ENCODE measurements around the gene TMX4. TPM values are rescaled to one million over a fixed set of nuclear protein-coding genes. Genes with fewer than 3 reads are reported as not detected.
"Not testable (repeated sequence)": the region's sequence is repeated elsewhere in the genome, so short reads cannot be mapped to it uniquely, and the experiment has no call there.

TMX4 gene
- total RNA-seq, 4 donors from 2014 or later = 44.7 to 71.7 (median 56.3) TPM

DNA sequence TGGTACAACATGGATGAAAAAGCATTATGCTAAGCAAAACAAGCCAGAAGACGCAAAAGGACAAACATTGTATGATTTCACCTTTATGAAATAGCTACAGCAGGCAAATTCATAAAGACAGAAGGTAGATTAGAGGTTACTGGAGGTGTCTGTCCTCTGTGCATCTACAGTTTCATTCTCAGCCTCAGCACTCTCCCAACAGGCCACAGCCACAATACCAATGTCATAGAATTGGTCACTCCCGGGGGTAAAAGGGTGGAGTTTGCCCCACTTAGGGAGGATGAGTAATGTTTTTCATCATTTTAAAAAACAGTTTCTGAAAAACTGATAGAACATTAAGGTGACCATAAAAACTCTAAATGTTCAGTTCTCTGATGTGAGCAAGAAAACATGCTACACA is 17.2 kb upstream of the TMX4 start:
- no peak overlapping the region for H3K4me3 ChIP-seq
- no peaks in the 10 kb centered on the region for H3K4me1 ChIP-seq
- 87 to 94% methylated on average over 2 of the region's 2 CpGs for WGBS, 2 donors
- no peak for DNase-seq (ENCODE audit: low spot score in 2 of 2)
- no peaks in the 10 kb centered on the region for H3K27me3 ChIP-seq
- H3K36me3 ChIP-seq = no peaks in the 10 kb centered on the region
- no peak overlapping the region for H3K27ac ChIP-seq
- TF ChIP-seq, protein P1, sequence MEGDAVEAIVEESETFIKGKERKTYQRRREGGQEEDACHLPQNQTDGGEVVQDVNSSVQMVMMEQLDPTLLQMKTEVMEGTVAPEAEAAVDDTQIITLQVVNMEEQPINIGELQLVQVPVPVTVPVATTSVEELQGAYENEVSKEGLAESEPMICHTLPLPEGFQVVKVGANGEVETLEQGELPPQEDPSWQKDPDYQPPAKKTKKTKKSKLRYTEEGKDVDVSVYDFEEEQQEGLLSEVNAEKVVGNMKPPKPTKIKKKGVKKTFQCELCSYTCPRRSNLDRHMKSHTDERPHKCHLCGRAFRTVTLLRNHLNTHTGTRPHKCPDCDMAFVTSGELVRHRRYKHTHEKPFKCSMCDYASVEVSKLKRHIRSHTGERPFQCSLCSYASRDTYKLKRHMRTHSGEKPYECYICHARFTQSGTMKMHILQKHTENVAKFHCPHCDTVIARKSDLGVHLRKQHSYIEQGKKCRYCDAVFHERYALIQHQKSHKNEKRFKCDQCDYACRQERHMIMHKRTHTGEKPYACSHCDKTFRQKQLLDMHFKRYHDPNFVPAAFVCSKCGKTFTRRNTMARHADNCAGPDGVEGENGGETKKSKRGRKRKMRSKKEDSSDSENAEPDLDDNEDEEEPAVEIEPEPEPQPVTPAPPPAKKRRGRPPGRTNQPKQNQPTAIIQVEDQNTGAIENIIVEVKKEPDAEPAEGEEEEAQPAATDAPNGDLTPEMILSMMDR (IDR thresholded peaks at IDR 0.05) = no peak
- TF ChIP-seq EP300 (IDR thresholded peaks at IDR 0.05) = no peak
- no peak for TF ChIP-seq POLR2A (IDR thresholded peaks at IDR 0.05)
- H3K9me3 ChIP-seq = no peaks in the 10 kb centered on the region

DNA sequence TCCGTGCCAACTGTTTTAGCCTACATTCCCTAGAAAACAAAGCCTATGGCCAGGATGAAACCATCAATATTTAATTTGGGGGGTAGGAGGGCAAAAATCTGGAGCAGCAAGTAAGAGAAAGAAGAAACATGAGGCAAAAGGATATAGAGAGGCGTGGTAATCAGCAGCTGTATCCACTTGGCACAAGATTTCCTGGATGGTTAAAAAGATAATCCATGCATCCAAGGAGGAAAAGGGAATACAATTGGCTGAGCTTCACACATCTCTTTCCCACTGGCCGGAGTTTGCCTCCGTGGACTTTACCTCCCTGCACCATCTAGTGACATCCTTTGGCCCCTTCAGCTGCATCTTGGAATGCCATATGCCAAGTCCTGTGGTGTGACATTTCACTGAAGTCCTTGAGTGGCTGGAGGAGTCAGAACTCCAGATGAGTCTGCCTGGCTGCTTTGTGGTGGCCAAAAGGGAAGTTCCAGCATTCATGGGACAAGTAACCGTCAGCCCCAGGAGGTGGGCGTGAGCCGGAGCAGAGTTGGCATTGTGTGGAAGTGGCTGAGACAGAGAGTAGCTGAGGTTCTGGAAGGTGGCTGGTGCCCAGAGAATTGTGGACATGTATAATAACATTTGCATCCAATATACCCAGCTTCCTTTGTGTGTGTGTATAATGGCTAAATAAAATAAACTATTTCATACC is 13.7 kb upstream of the TMX4 start:
- H3K4me1 ChIP-seq = no peaks in the 10 kb centered on the region
- TF ChIP-seq POLR2A (IDR thresholded peaks at IDR 0.05) = no peak
- no peak for TF ChIP-seq EP300 (IDR thresholded peaks at IDR 0.05)
- TF ChIP-seq, protein P1 (IDR thresholded peaks at IDR 0.05) = no peak
- H3K36me3 ChIP-seq = no peaks in the 10 kb centered on the region
- no peak for DNase-seq (ENCODE audit: low spot score in 2 of 2)
- 73 to 89% methylated on average over 7 of the region's 7 CpGs for WGBS, 2 donors
- H3K9me3 ChIP-seq = no peaks in the 10 kb centered on the region
- H3K27ac ChIP-seq = no peak overlapping the region
- no peaks in the 10 kb centered on the region for H3K27me3 ChIP-seq
- no peak overlapping the region for H3K4me3 ChIP-seq

DNA sequence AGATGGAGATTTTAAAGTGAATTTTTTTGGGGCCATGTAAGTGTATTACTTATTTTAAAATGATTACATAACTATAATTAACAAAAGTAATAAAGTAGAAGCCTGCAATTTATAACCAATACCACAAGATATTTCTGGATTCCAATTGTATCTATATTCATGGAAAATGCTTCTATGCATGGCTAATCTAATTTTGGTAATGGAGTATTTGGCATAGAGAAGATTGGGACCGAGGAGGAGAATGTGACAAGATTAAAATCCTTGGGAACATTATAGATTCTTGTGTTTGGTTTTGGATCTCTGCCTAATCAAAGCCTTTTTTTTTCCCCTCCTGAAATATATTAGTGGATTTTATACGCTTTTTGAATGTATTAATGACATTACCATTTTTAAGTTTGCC is 12.9 kb upstream of the TMX4 start:
- Histone ChIP-seq H3K9me3 (no peaks in the 10 kb centered on the region), H3K4me3 (no peak overlapping the region), H3K4me1 (no peaks in the 10 kb centered on the region), H3K36me3 (no peaks in the 10 kb centered on the region), H3K27ac (no peak overlapping the region), H3K27me3 (no peaks in the 10 kb centered on the region)
- WGBS, 2 donors = 58 to 85% methylated on average over 2 of the region's 2 CpGs
- no peak for DNase-seq (ENCODE audit: low spot score in 2 of 2)
- TF ChIP-seq POLR2A (IDR thresholded peaks at IDR 0.05) = no peak
- TF ChIP-seq EP300 (IDR thresholded peaks at IDR 0.05) = no peak
- TF ChIP-seq, protein P1 (IDR thresholded peaks at IDR 0.05) = no peak

DNA sequence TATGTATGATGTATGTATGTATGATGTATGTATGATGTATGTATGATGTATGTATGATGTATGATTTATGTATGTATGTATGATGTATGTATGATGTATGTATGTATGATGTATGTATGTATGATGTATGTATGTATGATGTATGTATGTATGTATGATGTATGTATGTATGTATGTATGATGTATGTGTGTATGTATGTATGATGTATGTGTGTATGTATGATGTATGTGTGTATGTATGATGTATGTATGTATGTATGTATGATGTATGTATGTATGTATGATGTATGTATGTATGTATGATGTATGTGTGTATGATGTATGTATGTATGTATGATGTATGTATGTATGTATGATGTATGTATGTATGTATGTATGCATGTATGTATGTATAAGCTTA is 12.0 kb upstream of the TMX4 start:
- not testable (repeated sequence) for H3K4me3 ChIP-seq; H3K9me3 ChIP-seq; H3K27me3 ChIP-seq; H3K27ac ChIP-seq; DNase-seq (ENCODE audit: low spot score in 2 of 2); H3K36me3 ChIP-seq; H3K4me1 ChIP-seq

DNA sequence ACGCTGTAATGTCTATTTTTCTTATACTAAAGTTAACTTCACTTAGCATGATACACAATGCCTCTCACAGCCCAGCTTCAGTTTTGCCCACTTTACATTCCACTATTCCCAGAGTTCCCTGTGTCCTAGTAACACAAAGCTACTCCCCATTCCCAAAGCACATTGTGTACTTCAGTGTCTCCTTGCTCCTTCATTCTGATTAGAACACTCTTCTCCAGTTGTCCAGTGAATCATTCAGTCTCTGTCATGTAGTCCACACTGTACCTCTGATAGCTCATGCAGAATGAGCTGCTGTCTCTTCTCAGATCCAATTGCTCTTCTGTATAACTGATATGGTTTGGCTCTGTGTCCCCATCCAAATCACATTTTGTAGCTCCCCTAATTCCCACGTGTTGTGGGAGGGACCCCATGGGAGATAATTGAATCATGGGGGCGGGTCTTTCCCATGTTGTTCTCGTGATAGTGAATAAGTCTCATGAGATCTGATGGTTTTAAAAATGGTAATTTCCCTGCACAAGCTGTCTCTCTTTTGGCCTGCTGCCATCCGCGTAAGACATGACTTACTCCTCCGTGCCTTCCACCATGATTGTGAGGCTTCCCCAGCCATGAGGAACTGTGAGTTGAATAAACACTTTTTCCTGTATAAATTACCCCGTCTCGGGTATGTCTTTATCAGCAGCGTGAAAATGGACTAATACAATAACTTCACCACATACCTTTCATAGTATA is 2.1 kb upstream of the TMX4 start:
- Histone ChIP-seq H3K27ac (no peak overlapping the region), H3K27me3 (no peaks in the 10 kb centered on the region), H3K4me3 (no peak overlapping the region), H3K4me1 (peaks cover 0 to 33% (median 2%) of the 10 kb centered on the region in 4 donors), H3K36me3 (no peaks in the 10 kb centered on the region), H3K9me3 (no peaks in the 10 kb centered on the region)
- no peak for DNase-seq (ENCODE audit: low spot score in 2 of 2)
- TF ChIP-seq POLR2A (IDR thresholded peaks at IDR 0.05) (no peak), EP300 (IDR thresholded peaks at IDR 0.05) (no peak)
- TF ChIP-seq, protein P1 (IDR thresholded peaks at IDR 0.05) = no peak
- WGBS, 2 donors = 84 to 87% methylated on average over 10 of the region's 10 CpGs

Data from tibial nerve (tissue), 4 donors.